Kidney glomerular epithelial cell (primary cell): ENCODE results near the gene SYNGR3.

Source experiments
- DNase-seq: peaks from one replicate; lab custom pipeline; 2025; lab: John Stamatoyannopoulos, UW

SYNGR3 gene

DNA sequence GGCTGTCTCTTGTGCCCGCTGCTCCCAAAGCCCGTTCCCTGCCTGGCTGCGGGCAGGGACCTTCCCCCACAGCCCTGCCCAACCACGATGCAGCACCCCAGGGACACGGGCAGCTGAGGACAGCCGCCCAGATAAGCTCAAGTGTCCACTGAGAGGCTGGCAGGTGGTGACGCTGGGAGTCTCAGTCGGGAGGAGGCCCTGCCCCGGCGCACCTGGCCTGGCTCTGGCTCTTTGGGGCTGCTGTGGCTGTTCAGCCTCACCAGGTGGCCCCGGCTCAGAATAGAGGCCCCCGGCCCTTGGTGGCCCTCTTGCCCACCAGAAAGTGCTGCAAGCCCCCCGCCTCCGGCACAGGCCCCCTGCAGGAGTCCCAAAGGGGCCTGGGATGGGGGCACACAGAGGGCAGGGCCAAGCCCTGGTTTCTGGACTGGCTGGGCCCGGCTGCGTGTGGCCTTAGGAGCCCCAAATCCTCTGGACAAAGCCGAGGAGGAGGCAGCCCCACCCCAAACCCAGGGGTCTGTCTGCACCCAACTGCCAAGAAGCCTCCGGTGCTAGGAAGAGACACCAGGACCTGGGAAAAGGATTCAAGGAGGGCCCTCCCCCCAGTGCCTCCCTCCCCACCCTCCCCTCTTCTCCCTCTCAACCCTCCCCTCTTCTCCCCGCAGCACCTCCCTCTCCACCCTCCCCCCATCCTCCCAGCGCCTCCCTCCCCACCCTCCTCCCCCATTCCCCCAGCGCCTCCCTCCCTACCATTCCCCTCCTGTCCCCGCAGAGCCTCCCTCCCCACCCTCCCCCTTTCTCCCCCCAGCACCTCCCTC, 52.6 kb downstream of the SYNGR3 start:
- DNase-seq = no peak

DNA sequence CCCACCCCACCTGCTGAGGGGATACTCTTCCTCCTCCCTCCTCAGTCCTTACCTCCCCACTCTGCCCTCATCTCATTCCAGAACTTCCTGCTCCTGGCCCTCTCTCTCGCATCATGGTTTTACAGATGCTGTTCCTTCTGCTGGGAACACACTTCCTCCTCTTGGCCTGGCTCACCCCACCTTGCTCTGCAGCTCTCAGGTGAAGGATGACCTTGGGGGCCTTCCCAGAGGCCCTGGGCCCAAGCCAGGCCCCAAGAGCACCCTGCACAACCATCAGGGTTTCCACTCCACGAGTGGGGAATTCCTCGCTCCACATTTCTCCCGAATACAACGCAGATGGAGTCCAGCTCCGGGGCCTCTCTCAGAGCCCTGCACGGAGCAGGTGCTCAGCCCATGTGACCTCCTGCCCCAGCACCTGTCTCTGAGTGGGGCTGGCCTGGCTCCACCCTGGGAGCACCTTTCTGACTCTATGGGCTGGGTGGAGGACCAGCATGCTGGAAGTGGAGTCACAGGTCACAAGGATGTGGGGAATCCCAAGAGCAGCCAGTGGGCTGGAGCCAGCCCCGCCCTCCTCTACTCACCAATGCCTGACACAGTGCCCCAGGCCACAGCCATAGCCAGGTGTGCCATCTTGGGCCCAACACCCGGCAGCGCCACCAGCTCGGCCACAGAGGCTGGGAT, 53.4 kb downstream of the SYNGR3 start:
- no peak for DNase-seq
